Left lung (tissue), 10 donors: Measurements from ENCODE around the gene ASTN2. TPM values are rescaled to one million over a fixed set of nuclear protein-coding genes. Genes with fewer than 3 reads are reported as not detected.

Experiments used
- ATAC-seq: fragments of 200-7000 bp; cut with Tn5 transposase; one replicate; pipeline ENCODE4 v1.9.1; 2020; ENCODE audit warnings: moderate library complexity
- DNase-seq, 4 donors: peaks; one replicate each; pipeline ENCODE4 v3.0.0-alpha.2; 2013 to 2020
- H3K27ac ChIP-seq, 2 donors: fragments of 200-600 bp; sonication (generic) in 1 of 2; one replicate each; pipeline versions ENCODE4 v1.5.0 to v1.8.0; 2020 to 2021
- H3K27me3 ChIP-seq, 2 donors: fragments of 200-600 bp; sonication (generic) in 1 of 2; one replicate each; pipeline versions ENCODE4 v1.5.0 to v1.8.0; 2020 to 2021
- H3K36me3 ChIP-seq, 2 donors: fragments of 200-600 bp; sonication (generic) in 1 of 2; one replicate each; pipeline versions ENCODE4 v1.5.0 to v1.8.0; 2020 to 2021
- H3K4me1 ChIP-seq, 2 donors: fragments of 200-600 bp; one replicate each; pipeline ENCODE4 v1.8.0; 2021
- H3K4me3 ChIP-seq, 2 donors: fragments of 200-600 bp; sonication (generic) in 1 of 2; one replicate each; pipeline versions ENCODE4 v1.5.0 to v1.8.0; 2020 to 2021; ENCODE audit warnings: mild to moderate bottlenecking in 1 of 2
- H3K9me3 ChIP-seq, 2 donors: fragments of 200-600 bp; sonication (generic) in 1 of 2; one replicate each; pipeline versions ENCODE4 v1.5.0 to v1.8.0; 2020 to 2021
- intact Hi-C, 2 donors: fragments of 100-400 bp; cut with DNase I; formaldehyde crosslinking; loops; one replicate each; pipeline versions ENCODE4 v1.11.2 to v1.14.2; 2022
- polyA plus RNA-seq, 6 donors: library from polyadenylated mRNA; unstranded; fragments of 120-200 nt; gene quantifications; one replicate each; pipeline ENCODE4 v1.2.1, GENCODE V29; 2013; ENCODE audit not compliant: insufficient read length in 6 of 6
- total RNA-seq, 2 donors: library from RNA; stranded (reverse); fragmentation: NEBNext Ultra II Directional; extraction: Animal tissue kit (Norgen Biotek cat#: 25700); gene quantifications; one replicate each; pipeline ENCODE4 v1.2.1, GENCODE V29; 2021
- TF ChIP-seq, protein P1 (sequence below), 2 donors: fragments of 200-600 bp; sonication (generic) in 1 of 2; IDR thresholded peaks; one replicate each; pipeline versions ENCODE4 v1.5.0 to v1.8.0; 2021; ENCODE audit warnings: antibody characterized with exemption in 2 of 2
- donor health status: DM: no; HTN: yes; CAD: no.
- donor health status: DM: no; HTN: no; CAD: no.

Gene ASTN2
- total and polyA plus RNA-seq, 8 donors = 3.1 to 5.5 (median 4.5) TPM

DNA sequence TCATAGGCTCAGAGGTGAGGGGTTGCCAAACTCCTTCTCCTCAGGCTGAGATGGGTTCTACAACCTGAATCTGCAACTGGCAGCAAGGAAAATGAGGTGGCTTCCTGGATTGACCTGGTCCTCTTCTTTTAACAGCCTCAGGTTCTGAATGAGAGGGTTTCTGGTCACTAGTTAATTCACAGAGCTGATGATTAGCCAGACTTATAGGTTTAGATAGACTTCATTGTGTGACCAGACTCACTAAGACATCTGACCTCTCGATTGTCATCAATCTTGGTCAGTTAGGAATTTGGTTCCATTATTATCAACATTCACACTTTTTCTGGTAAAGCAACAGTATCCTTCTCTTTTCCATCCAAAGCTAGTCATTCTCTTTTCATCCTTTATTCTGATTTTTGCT lies 1003.4 kb downstream of the ASTN2 start:
- ATAC-seq (no peak), DNase-seq (no peak)
- H3K27me3 ChIP-seq = no peaks in the 10 kb centered on the region
- intact Hi-C loops = no loop called here
- no peaks in the 10 kb centered on the region for H3K9me3 ChIP-seq
- no peak overlapping the region for H3K27ac ChIP-seq
- H3K4me1 ChIP-seq = no peaks in the 10 kb centered on the region
- H3K36me3 ChIP-seq = no peaks in the 10 kb centered on the region
- no peak overlapping the region for H3K4me3 ChIP-seq
- TF ChIP-seq, protein P1, sequence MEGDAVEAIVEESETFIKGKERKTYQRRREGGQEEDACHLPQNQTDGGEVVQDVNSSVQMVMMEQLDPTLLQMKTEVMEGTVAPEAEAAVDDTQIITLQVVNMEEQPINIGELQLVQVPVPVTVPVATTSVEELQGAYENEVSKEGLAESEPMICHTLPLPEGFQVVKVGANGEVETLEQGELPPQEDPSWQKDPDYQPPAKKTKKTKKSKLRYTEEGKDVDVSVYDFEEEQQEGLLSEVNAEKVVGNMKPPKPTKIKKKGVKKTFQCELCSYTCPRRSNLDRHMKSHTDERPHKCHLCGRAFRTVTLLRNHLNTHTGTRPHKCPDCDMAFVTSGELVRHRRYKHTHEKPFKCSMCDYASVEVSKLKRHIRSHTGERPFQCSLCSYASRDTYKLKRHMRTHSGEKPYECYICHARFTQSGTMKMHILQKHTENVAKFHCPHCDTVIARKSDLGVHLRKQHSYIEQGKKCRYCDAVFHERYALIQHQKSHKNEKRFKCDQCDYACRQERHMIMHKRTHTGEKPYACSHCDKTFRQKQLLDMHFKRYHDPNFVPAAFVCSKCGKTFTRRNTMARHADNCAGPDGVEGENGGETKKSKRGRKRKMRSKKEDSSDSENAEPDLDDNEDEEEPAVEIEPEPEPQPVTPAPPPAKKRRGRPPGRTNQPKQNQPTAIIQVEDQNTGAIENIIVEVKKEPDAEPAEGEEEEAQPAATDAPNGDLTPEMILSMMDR (IDR thresholded peaks at IDR 0.05) = no peak

DNA sequence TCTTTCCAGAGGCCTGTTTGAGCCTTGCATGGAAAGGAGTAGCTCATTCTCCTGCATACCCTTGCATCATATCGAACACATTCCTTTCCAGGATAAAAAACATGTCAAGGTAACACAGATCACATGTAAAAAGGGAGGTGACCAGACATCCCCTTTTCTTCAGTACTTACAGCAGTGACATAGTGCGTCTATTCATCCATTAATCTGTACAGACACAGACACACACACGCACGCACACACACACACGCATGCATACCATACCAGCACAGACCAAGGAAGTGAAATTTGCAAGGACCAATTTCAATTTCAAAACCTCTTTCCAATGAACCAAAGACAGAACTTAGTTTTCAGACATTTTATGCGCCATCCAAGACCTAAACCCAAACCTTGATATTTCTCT lies 1005.2 kb downstream of the ASTN2 start:
- intact Hi-C loops = no loop called here
- no peak overlapping the region for H3K27ac ChIP-seq

DNA sequence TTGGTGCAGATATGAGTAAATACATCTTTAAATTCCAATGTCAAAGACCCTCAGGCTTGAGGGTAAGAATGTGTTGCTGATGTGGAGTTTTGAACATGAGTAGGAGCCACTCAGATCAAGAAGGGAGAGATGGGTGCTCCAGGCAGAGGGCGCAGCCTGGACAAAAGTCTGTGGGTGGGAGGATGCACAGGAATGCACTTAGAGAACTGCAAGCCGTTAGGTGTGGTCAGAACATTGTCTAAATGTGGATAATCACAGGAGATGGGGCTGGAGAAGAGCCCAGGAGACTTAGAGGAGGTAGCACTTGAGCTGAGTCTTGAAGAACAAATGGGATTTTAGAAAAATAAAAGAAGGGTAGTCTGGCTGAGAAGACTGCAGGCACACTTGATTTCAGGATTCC lies 1005.7 kb downstream of the ASTN2 start:
- intact Hi-C loops = no loop called here
- no peak overlapping the region for H3K27ac ChIP-seq
- no peak for DNase-seq
- no peak for ATAC-seq
- no peaks in the 10 kb centered on the region for H3K9me3 ChIP-seq
- no peak overlapping the region for H3K4me3 ChIP-seq
- no peaks in the 10 kb centered on the region for H3K36me3 ChIP-seq
- H3K4me1 ChIP-seq = no peaks in the 10 kb centered on the region
- H3K27me3 ChIP-seq = no peaks in the 10 kb centered on the region
- TF ChIP-seq, protein P1 (IDR thresholded peaks at IDR 0.05) = no peak

More for the DNA sequence above, 1005.2 kb downstream of the ASTN2 start:
- no peak for ATAC-seq
- no peaks in the 10 kb centered on the region for H3K4me1 ChIP-seq
- no peaks in the 10 kb centered on the region for H3K9me3 ChIP-seq
- no peaks in the 10 kb centered on the region for H3K27me3 ChIP-seq
- no peak overlapping the region for H3K4me3 ChIP-seq
- TF ChIP-seq, protein P1 (IDR thresholded peaks at IDR 0.05) = no peak
- no peak for DNase-seq
- no peaks in the 10 kb centered on the region for H3K36me3 ChIP-seq

DNA sequence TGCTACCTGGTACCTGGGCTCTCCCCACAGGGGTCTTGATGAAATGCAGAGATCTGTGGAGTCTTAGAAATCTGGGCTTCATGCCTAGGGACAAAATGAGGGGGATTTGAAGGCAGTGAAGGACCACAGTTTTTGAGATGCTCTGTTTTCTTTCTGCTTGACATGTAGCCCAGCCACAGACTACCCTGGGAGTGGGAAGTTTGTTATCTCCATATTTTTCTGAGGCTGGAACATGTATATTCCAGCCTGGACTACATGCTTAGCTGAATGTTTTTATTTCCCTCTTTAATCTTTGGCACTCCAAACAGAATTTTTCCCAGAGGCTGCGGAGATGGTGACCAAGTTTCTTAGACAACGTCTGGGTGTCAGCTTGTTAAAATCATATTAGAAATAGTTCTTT lies 1008.4 kb downstream of the ASTN2 start:
- no peak overlapping the region for H3K4me3 ChIP-seq
- ATAC-seq (no peak), DNase-seq (no peak)
- intact Hi-C loops = no loop called here
- no peak overlapping the region for H3K27ac ChIP-seq
- no peaks in the 10 kb centered on the region for H3K36me3 ChIP-seq
- H3K27me3 ChIP-seq = no peaks in the 10 kb centered on the region
- no peaks in the 10 kb centered on the region for H3K9me3 ChIP-seq
- TF ChIP-seq, protein P1 (IDR thresholded peaks at IDR 0.05) = no peak
- no peaks in the 10 kb centered on the region for H3K4me1 ChIP-seq

DNA sequence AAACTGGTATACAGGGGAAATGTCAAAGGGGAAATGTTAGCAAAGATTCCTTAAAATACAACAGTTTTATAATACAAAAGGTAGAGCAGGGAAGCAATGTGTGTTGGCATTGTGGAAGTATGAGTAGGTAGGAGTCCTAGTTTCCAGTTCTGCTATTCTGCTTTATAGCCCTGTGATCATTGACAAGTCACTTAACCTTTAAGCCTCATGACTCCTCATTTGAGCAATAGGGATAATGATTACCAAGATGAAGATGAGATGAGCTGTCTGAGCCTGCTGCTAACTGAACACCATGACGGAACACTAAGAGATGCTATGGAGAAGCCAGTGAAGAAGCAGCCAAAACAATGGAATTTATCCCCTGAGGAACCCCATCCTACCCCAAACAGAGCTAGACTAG lies 1009.5 kb downstream of the ASTN2 start:
- Histone ChIP-seq H3K27ac (no peak overlapping the region), H3K4me1 (no peaks in the 10 kb centered on the region), H3K27me3 (no peaks in the 10 kb centered on the region), H3K36me3 (no peaks in the 10 kb centered on the region), H3K4me3 (no peak overlapping the region), H3K9me3 (no peaks in the 10 kb centered on the region)
- TF ChIP-seq, protein P1 (IDR thresholded peaks at IDR 0.05) = no peak
- ATAC-seq = no peak
- intact Hi-C loops = no loop called here
- no peak for DNase-seq
